ENCODE data around the gene ST8SIA6.

DNA sequence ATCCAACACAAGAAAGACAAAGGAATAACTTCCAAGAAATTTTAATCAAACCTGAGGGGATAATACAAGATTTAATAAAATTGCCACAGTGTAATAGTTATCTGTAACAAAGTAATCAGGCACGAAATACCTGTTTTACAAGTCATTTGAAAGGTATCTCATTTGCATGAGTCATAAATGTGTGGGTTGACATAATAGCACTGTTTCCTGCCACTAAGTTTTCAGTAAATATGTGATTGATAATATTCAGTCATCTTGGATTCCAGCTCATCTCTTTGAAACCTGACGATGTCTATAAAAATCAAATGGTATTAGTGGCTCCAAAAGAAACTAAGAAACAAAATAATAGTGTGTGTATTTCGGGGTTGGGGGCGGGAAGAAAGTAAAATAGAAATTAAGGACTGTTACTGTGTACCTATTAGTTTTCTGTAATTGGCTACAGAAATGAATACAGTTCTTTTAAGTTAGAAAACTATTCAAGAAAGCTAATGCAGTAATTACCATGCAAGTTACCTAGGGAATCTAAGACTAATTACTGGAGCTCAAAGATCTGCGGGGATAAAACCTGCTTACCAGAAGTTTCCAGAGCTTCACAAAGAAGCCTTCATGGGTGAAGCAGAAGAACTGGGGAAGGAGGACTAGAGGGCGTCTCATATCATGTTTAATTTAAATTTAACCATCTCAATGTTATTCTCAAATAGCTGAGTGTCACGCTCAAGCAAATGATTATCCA, 100.7 kb downstream of the ST8SIA6 start:
- TF ChIP-seq, protein P1, sequence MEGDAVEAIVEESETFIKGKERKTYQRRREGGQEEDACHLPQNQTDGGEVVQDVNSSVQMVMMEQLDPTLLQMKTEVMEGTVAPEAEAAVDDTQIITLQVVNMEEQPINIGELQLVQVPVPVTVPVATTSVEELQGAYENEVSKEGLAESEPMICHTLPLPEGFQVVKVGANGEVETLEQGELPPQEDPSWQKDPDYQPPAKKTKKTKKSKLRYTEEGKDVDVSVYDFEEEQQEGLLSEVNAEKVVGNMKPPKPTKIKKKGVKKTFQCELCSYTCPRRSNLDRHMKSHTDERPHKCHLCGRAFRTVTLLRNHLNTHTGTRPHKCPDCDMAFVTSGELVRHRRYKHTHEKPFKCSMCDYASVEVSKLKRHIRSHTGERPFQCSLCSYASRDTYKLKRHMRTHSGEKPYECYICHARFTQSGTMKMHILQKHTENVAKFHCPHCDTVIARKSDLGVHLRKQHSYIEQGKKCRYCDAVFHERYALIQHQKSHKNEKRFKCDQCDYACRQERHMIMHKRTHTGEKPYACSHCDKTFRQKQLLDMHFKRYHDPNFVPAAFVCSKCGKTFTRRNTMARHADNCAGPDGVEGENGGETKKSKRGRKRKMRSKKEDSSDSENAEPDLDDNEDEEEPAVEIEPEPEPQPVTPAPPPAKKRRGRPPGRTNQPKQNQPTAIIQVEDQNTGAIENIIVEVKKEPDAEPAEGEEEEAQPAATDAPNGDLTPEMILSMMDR (IDR thresholded peaks at IDR 0.05), result no peak
- TF ChIP-seq POLR2A (IDR thresholded peaks at IDR 0.05), result no peak
